TTC549 (cell line): ENCODE measurements around the gene PCDHB2.
A peak's percentile ranks its signal among the peaks of the same experiment; 100 is the strongest.
"Not testable (repeated sequence)": the region's sequence is repeated elsewhere in the genome, so short reads cannot be mapped to it uniquely, and the experiment has no call there.

Source experiments
- FAIRE-seq: peaks from 2 replicates; lab custom pipeline; 2012; peaks lifted over from hg19 to GRCh38; lab: Jason Lieb, UNC

Gene PCDHB2

DNA sequence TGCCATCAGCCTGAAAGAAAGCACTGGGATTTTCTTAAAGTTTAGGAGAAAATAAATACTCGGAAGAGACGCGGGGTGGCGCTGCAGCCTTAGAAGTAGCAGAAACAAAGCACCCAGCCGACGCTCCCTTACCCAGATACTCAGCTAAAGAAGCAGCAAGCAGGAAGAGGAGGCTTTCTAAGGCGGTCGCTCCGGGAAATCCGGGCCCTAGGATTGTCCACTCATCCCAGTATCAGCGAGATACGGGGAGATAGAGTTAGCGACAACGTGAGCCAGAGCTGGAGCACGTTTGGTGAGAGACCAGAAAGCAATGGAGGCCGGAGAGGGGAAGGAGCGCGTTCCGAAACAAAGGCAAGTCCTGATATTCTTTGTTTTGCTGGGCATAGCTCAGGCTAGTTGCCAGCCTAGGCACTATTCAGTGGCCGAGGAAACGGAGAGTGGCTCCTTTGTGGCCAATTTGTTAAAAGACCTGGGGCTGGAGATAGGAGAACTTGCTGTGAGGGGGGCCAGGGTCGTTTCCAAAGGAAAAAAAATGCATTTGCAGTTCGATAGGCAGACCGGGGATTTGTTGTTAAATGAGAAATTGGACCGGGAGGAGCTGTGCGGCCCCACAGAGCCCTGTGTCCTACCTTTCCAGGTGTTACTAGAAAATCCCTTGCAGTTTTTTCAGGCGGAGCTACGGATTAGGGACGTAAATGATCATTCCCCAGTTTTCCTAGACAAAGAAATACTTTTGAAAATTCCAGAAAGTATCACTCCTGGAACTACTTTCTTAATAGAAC lies at the start of gene PCDHB2:
Gene PCDHB2, plus strand, starts transcription at position 135 of the 782 bp plus-strand sequence. Its CDS starts 176 bp downstream, at position 311.
- FAIRE-seq: peak; percentile 92

DNA sequence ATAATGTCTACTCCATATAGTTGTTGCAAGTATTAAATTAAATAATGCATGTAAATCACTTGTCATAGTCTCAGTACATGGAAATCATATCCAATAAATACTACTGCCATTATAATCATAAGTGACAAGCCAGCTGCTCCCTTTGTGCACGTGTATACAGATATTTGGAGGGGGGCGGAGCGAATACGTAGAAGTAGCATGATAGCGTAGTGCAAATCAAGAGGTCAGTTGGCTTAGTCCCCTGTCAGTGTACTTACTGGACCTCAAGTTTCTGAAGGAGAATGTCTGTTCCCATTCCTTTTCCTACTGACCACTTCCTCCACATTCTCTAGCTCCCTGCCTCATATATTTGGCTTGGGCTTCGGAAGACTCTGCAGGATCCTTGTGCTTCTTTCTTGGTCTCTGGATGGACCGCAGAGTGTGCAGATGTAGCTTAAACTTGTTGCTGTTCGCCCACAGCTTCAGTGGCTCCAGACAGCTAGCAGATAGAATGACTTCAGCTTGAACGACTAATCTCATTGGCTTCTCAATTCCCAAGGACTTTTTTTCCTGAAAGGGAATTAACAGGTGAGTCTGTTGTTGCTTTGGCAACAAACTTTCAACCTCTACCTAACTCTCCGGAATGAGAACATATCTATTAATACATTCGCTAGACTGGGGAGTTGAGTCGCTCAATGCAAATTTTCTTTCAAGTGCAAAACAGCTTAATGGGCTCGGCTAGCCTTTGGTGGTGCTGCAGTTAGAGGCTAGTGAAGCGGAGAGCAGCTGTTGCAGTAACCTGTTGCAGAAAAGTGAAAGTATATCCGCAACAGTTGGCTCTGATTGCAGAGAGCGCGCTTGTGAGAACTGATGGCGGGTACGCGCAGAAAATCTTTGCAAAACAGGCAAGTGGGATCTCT lies 43.5 kb upstream of the PCDHB2 start, which contains the start of gene PCDHB1:
Gene PCDHB1, plus strand, starts transcription at position 753 of the 899 bp plus-strand sequence. Its CDS starts 97 bp downstream, at position 850.
- no peak for FAIRE-seq

DNA sequence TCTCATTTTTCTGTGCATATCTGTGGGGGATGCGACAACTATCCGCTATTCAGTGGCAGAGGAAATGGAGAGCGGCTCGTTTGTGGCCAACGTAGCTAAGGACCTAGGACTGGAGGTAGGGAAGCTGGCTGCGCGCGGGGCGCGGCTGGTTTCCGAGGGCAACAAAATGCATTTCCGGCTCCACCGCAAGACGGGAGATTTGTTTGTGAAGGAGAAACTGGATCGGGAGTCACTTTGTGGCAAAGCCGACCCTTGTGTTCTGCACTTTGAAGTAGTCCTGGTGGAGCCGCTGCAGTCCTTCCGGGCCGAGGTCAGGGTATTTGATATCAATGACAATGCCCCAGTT lies 42.9 kb upstream of the PCDHB2 start:
- no peak for FAIRE-seq

DNA sequence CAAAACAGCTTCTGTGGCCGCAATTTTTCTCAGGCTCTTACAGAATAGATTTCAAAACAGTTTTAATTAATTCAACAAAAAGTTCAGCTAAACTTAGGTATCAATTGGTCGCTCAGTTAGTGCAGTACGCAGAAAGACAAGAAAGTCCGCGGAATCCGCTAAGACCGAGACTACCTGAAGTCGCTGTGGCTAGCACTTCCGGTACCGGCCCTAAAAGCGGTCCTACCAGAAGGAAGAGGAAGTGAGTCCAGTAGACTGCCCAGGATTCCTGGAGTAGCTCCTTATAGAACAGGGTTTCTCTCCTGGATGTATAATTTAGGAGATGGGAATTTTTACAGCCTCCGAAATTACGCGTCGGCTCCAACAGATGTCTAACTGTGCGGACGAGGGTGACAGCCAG lies 16.6 kb upstream of the PCDHB2 start:
- FAIRE-seq: no peak

DNA sequence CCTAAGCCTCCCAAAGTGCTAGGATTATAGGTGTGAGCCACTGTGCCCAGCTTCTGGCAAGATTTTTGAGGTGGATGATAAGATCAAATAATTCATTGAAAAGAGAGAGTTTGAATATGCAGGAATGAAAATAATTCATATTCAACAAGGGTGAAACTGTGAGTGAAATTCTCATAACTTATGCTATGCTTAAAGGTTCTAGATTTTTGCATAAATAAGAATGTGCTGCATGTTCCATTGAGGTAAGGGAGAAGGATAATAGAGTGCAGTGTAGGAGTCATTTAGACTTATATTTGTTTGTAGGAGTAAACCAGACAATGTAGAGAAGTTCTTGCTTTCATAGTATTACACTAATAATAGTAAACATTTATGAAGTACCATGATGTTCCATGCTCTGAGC lies 12.2 kb upstream of the PCDHB2 start:
- no peak for FAIRE-seq

DNA sequence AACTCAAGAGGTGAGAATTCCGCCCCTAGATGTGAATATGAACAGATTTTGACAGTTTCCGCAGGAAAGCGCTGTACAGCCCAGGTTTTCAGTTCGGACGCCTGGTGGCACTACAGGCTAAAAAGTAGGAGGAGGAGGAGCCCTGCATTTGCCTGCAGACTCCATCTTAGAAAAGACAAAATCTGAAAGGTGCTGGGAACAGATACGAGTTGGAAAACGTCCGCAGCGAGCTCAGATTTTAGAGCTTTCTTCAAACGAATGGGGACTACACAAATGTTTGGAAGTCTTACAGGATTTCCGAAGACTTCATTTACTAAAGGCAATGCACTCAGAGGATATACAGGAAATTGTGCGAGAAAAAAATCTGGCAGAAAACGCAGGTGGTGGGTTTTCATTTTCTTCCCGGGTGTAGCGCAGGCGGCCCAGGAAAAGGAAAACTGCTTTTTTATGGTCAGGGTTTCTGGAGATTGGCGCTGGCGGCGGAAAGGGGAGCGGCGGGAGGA lies 9.9 kb upstream of the PCDHB2 start:
- no peak for FAIRE-seq

DNA sequence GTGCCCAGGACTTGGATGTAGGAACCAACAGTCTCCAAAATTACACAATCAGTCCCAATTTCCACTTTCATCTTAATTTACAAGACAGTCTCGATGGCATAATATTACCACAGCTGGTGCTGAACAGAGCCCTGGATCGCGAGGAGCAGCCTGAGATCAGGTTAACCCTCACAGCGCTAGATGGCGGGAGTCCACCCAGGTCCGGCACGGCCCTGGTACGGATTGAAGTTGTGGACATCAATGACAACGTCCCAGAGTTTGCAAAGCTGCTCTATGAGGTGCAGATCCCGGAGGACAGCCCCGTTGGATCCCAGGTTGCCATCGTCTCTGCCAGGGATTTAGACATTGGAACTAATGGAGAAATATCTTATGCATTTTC lies 837 bp downstream of the PCDHB2 start:
- no peak for FAIRE-seq

DNA sequence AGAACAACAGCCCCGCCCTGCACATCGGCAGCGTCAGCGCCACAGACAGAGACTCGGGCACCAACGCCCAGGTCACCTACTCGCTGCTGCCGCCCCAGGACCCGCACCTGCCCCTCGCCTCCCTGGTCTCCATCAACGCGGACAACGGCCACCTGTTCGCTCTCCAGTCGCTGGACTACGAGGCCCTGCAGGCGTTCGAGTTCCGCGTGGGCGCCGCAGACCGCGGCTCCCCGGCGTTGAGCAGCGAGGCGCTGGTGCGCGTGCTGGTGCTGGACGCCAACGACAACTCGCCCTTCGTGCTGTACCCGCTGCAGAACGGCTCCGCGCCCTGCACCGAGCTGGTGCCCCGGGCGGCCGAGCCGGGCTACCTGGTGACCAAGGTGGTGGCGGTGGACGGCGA lies 1.8 kb downstream of the PCDHB2 start:
- not testable (repeated sequence) for FAIRE-seq

DNA sequence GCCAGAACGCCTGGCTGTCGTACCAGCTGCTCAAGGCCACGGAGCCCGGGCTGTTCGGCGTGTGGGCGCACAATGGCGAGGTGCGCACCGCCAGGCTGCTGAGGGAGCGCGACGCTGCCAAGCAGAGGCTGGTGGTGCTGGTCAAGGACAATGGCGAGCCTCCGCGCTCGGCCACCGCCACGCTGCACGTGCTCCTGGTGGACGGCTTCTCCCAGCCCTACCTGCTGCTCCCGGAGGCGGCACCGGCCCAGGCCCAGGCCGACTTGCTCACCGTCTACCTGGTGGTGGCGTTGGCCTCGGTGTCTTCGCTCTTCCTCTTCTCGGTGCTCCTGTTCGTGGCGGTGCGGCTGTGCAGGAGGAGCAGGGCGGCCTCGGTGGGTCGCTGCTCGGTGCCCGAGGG lies 2.2 kb downstream of the PCDHB2 start:
- not testable (repeated sequence) for FAIRE-seq

DNA sequence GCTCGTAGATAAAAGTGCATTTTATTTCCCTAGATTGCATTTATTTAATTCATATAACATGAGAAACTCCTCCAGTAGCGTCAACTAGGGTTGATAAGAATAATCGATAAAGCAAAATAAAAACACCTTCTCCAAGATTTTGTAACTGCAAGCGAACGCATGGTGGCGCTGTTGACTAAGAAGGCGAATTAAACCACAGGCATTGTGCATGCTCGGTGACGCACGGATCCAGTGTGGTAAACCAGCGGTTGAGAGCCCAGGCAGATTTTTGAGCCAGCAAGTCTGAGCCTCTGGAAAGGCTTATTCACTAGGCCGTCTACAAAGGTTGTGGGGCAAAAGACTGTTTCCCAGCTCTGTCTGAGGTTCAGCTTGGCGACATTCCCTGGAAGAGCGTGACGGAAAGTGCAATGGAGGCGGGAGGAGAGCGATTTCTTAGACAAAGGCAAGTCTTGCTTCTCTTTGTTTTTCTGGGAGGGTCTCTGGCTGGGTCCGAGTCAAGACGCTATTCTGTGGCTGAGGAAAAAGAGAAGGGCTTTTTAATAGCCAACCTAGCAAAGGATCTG lies 5.9 kb downstream of the PCDHB2 start, which contains the start of gene PCDHB3:
Gene PCDHB3, plus strand, starts transcription at position 231 of the 563 bp plus-strand sequence. Its CDS starts 177 bp downstream, at position 408.
- no peak for FAIRE-seq

DNA sequence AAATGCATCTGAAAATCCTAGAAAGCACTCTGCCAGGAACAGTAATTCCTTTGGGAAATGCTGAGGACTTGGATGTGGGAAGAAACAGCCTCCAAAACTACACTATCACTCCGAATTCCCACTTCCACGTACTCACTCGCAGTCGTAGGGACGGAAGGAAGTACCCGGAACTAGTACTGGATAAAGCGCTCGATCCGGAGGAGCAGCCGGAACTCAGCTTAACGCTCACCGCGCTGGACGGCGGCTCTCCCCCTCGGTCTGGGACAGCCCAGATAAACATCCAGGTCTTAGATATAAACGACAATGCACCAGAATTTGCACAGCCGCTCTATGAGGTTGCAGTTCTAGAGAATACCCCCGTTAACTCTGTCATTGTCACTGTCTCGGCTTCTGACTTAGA lies 6.6 kb downstream of the PCDHB2 start:
- no peak for FAIRE-seq

DNA sequence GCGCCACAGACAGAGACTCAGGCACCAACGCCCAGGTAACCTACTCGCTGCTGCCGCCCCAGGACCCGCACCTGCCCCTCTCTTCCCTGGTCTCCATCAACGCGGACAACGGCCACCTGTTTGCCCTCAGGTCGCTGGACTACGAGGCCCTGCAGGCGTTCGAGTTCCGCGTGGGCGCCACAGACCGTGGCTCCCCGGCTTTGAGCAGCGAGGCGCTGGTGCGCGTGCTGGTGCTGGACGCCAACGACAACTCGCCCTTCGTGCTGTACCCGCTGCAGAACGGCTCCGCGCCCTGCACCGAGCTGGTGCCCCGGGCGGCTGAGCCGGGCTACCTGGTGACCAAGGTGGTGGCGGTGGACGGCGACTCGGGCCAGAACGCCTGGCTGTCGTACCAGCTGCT lies 7.7 kb downstream of the PCDHB2 start:
- not testable (repeated sequence) for FAIRE-seq

DNA sequence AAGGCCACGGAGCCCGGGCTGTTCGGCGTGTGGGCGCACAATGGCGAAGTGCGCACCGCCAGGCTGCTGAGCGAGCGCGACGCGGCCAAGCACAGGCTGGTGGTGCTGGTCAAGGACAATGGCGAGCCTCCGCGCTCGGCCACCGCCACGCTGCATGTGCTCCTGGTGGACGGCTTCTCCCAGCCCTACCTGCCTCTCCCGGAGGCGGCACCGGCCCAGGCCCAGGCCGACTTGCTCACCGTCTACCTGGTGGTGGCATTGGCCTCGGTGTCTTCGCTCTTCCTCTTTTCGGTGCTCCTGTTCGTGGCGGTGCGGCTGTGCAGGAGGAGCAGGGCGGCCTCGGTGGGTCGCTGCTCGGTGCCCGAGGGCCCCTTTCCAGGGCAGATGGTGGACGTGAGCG lies 8.1 kb downstream of the PCDHB2 start:
- not testable (repeated sequence) for FAIRE-seq

DNA sequence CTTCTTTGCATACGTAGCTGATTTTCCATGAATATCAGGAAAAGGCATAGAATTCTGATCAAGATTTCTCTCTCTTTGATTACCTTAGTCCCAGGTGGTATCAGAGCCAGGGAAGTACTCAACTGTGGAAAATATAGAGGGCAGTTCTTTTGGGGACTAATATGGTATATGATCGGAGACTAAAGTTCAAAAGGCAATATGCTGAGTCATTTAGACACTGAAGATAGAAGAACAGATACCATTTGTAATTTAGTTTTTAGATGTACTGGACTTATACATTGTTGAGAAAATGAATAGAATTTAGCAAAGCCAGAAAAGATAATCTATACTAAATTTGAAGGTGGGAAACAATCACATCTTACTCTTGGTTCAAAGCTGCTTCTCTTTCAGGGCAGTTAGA lies 10.9 kb downstream of the PCDHB2 start:
- FAIRE-seq: no peak

DNA sequence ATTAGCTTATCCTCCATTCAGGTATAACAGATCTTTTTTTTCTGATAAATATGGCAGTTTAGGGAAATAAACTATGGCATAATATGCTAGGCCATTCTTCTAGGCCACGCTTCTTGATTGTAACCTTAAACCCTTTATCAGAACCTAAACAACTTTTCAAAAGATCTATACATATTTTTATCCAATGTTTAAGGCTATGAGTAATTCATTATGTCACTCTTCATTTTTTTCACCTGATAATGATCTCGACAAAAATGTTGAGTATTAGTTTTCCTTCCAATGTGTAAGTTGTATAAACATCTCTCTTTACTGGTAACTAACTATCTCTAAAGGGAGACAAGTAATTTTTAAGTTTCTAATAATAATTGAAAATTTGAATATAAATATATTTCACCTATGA lies 24.8 kb downstream of the PCDHB2 start:
- no peak for FAIRE-seq

DNA sequence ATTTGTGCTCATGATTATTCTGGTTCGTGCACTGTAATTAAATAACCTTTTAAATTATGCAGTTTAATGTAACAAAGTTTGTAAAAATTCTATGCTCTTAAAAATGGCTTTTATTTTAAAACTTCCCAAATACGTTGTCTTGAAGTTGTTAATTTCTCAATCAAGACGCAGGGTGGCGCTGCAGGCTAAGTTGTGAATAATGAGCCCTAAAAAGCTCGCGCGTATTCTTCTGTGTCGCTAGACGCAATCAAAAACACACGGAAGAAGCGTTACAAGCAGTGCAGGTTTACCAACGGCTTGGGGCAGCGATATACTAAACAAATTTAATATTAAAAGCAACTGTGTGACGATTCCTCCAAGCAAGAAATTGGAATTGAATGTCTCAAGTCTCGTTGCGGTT lies 27.1 kb downstream of the PCDHB2 start, which contains the start of gene PCDHB4:
Gene PCDHB4, plus strand, starts transcription at position 256 of the 400 bp plus-strand sequence. CDS start 181 bp downstream, outside the sequence.
- FAIRE-seq: no peak

DNA sequence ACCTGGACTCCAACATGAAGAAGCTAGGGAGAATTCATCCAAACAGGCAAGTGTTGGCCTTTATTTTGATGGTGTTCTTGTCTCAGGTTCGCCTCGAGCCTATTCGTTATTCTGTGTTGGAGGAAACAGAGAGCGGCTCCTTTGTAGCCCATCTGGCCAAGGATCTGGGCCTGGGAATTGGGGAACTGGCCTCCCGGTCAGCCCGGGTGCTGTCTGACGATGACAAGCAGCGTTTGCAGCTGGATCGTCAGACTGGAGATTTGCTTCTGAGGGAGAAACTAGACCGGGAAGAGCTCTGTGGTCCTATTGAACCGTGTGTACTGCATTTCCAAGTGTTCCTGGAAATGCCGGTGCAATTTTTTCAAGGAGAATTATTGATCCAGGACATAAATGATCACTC lies 27.6 kb downstream of the PCDHB2 start:
- no peak for FAIRE-seq

DNA sequence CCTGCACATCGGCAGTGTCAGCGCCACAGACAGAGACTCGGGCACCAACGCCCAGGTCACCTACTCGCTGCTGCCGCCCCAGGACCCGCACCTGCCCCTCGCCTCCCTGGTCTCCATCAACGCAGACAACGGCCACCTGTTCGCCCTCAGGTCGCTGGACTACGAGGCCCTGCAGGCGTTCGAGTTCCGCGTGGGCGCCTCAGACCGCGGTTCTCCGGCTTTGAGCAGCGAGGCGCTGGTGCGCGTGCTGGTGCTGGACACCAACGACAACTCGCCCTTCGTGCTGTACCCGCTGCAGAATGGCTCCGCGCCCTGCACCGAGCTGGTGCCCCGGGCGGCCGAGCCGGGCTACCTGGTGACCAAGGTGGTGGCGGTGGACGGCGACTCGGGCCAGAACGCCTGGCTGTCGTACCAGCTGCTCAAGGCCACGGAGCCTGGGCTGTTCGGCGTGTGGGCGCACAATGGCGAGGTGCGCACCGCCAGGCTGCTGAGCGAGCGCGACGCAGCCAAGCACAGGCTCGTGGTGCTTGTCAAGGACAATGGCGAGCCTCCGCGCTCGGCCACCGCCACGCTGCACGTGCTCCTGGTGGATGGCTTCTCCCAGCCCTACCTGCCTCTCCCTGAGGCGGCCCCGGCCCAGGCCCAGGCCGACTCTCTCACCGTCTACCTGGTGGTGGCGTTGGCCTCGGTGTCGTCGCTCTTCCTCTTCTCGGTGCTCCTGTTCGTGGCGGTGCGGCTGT lies 29.2 kb downstream of the PCDHB2 start:
- not testable (repeated sequence) for FAIRE-seq

DNA sequence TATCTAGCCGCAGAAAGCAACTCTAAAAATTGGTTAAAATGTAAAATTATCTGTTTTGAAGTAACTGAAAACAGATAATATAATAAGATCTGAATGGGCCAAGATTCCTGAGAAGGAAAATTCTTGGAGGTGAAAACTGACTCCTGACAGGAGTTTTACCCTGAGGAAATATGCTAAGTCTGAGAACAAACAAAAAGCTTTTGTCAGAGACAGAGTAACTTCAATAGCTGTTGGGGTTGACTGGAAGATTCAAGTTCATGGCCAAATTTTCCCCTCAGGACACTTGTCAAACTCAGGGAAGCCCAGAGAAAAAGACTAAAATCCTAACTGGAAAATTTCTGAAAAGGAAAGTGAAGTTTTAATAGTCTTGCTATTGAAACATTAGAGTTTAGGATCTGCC lies 32.9 kb downstream of the PCDHB2 start:
- FAIRE-seq: no peak

DNA sequence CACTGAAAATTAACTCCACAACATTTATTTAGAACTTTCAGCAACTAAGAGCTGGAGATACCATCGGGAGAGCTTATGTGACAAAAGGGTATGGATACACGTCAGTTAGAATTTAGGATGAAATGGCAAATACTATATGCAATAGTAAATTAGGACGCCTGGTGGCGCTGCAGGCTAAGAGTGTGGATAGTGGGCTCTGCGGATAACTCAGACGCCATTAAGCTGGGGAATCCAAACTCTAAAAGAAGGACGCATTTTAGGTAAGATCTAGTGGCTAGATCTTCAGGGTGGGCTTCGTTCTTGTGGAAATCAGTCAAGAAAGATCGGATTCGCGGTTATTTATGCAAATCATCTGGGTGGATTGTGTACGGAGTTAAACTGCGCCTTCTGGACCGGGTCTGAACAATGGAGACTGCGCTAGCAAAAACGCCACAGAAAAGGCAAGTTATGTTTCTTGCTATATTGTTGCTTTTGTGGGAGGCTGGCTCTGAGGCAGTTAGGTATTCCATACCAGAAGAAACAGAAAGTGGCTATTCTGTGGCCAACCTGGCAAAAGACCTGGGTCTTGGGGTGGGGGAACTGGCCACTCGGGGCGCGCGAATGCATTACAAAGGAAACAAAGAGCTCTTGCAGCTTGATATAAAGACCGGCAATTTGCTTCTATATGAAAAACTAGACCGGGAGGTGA lies 40.8 kb downstream of the PCDHB2 start, which contains the start of gene PCDHB5:
Gene PCDHB5, plus strand, starts transcription at position 177 of the 688 bp plus-strand sequence. Its CDS starts 229 bp downstream, at position 406.
- FAIRE-seq: no peak

DNA sequence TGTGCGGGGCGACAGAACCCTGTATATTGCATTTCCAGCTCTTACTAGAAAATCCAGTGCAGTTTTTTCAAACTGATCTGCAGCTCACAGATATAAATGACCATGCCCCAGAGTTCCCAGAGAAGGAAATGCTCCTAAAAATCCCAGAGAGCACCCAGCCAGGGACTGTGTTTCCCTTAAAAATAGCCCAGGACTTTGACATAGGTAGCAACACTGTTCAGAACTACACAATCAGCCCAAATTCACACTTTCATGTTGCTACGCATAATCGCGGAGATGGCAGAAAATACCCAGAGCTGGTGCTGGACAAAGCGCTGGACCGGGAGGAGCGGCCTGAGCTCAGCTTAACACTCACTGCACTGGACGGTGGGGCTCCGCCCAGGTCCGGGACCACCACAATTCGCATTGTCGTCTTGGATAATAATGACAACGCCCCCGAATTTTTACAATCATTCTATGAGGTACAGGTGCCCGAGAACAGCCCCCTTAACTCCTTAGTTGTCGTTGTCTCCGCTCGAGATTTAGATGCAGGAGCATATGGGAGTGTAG lies 41.4 kb downstream of the PCDHB2 start:
- no peak for FAIRE-seq
